Upper lobe of left lung (tissue), 6 donors: Measurements from ENCODE around the gene VDR. TPM values are rescaled to one million over a fixed set of nuclear protein-coding genes. Genes with fewer than 3 reads are reported as not detected.
A peak's percentile ranks its signal among the peaks of the same experiment; 100 is the strongest.

ENCODE experiments used
- ATAC-seq, 2 donors: fragments of 200-7000 bp; cut with Tn5 transposase; one replicate each; pipeline ENCODE4 v1.9.1; 2022; ENCODE audit warnings: mild to moderate bottlenecking in 2 of 2, moderate library complexity in 2 of 2; ENCODE audit not compliant: low FRiP score in 2 of 2
- DNase-seq, 2 donors: peaks; one replicate each; pipeline ENCODE4 v3.0.0-alpha.2; 2019 to 2020
- H3K27ac ChIP-seq, 4 donors: fragments of 200-600 bp; sonication (generic); one replicate each; pipeline ENCODE4 v1.5.1; 2016 to 2019
- H3K27me3 ChIP-seq, 4 donors: fragments of 200-600 bp; sonication (generic); one replicate each; pipeline ENCODE4 v1.5.1; 2017 to 2019
- H3K36me3 ChIP-seq, 4 donors: fragments of 200-600 bp; sonication (generic); one replicate each; pipeline ENCODE4 v1.5.1; 2016 to 2019
- H3K4me1 ChIP-seq, 4 donors: fragments of 200-600 bp; sonication (generic); one replicate each; pipeline ENCODE4 v1.5.1; 2018 to 2019
- H3K4me3 ChIP-seq, 4 donors: fragments of 200-600 bp; sonication (generic); one replicate each; pipeline ENCODE4 v1.5.1; 2017 to 2019; ENCODE audit warnings: mild to moderate bottlenecking in 2 of 4, moderate library complexity in 1 of 4
- H3K9me3 ChIP-seq, 4 donors: fragments of 200-600 bp; sonication (generic); one replicate each; pipeline ENCODE4 v1.5.1; 2018 to 2019
- CTCF ChIP-seq, 6 experiments: fragments of 450-650 bp in 4 of 6; fragments of 200-600 bp in 2 of 6; sonication (generic) in 2 of 6; IDR thresholded peaks; one replicate each; pipeline ENCODE4 v1.5.1; 2016 to 2019; ENCODE audit warnings: antibody characterized with exemption in 6 of 6
- EP300 ChIP-seq, 4 donors: sonication (generic); formaldehyde crosslinking; IDR thresholded peaks; one replicate each; pipeline ENCODE4 v1.5.1; 2017; ENCODE audit warnings: antibody characterized with exemption in 4 of 4, control low read depth in 2 of 4
- POLR2A ChIP-seq, 4 donors: fragments of 450-650 bp; IDR thresholded peaks; one replicate each; pipeline ENCODE4 v1.5.1; 2016 to 2017; ENCODE audit warnings: antibody characterized with exemption in 4 of 4, mild to moderate bottlenecking in 2 of 4
- POLR2AphosphoS5 ChIP-seq, 2 donors: sonication (generic); formaldehyde crosslinking; IDR thresholded peaks; one replicate each; pipeline ENCODE4 v1.5.1; 2017; ENCODE audit warnings: antibody characterized with exemption in 2 of 2
- WGBS, 2 donors: methylation state at CpG; one replicate each; pipeline ENCODE4 v1.1.5; 2017 to 2018; 5-methylcytosine and 5-hydroxymethylcytosine counted together
- total RNA-seq, 6 donors: library from RNA; depleted of rRNA in 4 of 6; stranded (reverse); fragments of >200 nt in 4 of 6; gene quantifications; one replicate each; pipeline versions ENCODE4 v1.1.0 to v1.2.1, GENCODE V29; 2016 to 2021
- donor health status: DM: no; HTN: no; CAD: no; lungs with moderate emphysema.
- donor health status: DM: no; HTN: yes; CAD: no; lungs with severe emphysema.

Gene VDR
- total RNA-seq, 6 donors from 2014 or later = 23.0 to 41.1 (median 27.5) TPM

GRCh38 chr12:47868552-47869031 lies 36.2 kb downstream of the VDR start:
- no peak for DNase-seq
- Histone ChIP-seq H3K27me3 (no peaks in the 10 kb centered on the region), H3K4me3 (no peak overlapping the region), H3K36me3 (peaks cover 0 to 6% (median 2%) of the 10 kb centered on the region in 4 donors), H3K4me1 (peaks cover 7 to 19% (median 16%) of the 10 kb centered on the region in 4 donors), H3K27ac (peak overlapping the region in 1 of 4 donors; percentile 35), H3K9me3 (no peaks in the 10 kb centered on the region)
- no peak for TF ChIP-seq EP300 (IDR thresholded peaks at IDR 0.05)
- no peak for TF ChIP-seq POLR2AphosphoS5 (IDR thresholded peaks at IDR 0.05)
- no peak for TF ChIP-seq CTCF (IDR thresholded peaks at IDR 0.05)
- no peak for TF ChIP-seq POLR2A (IDR thresholded peaks at IDR 0.05)
- ATAC-seq = peak in 1 of 2 donors; percentile 51
- WGBS, 2 donors = 66 to 68% methylated on average over 8 of the region's 8 CpGs

- 60 to 81% methylated on average over 1 to 2 of the region's 2 CpGs for WGBS, 2 donors
- DNase-seq = no peak
Observed at GRCh38 chr12:47868041-47868440, 36.8 kb downstream of the VDR start.

GRCh38 chr12:47867495-47867941 lies 37.3 kb downstream of the VDR start:
- peak in 1 of 2 donors; percentile 71 for ATAC-seq
- WGBS, 2 donors = 69 to 77% methylated on average over 4 of the region's 4 CpGs

More at GRCh38 chr12:47868041-47868440, 36.8 kb downstream of the VDR start:
- H3K4me3 ChIP-seq = no peak overlapping the region
- TF ChIP-seq EP300 (IDR thresholded peaks at IDR 0.05) (no peak), POLR2AphosphoS5 (IDR thresholded peaks at IDR 0.05) (no peak), POLR2A (IDR thresholded peaks at IDR 0.05) (no peak), CTCF (IDR thresholded peaks at IDR 0.05) (no peak)
- H3K27ac ChIP-seq = no peak overlapping the region
- no peaks in the 10 kb centered on the region for H3K27me3 ChIP-seq
- peaks cover 7 to 19% (median 16%) of the 10 kb centered on the region in 4 donors for H3K4me1 ChIP-seq
- no peaks in the 10 kb centered on the region for H3K9me3 ChIP-seq
- H3K36me3 ChIP-seq = peaks cover 0 to 10% (median 2%) of the 10 kb centered on the region in 4 donors
- ATAC-seq = no peak

GRCh38 chr12:47864646-47865235 lies 40.1 kb downstream of the VDR start:
- no peaks in the 10 kb centered on the region for H3K27me3 ChIP-seq
- peaks cover 0 to 10% (median 2%) of the 10 kb centered on the region in 4 donors for H3K36me3 ChIP-seq
- ATAC-seq (no peak), DNase-seq (no peak)
- H3K9me3 ChIP-seq = no peaks in the 10 kb centered on the region
- WGBS, 2 donors = 89 to 96% methylated on average over 11 to 14 of the region's 14 CpGs
- peaks cover 0 to 11% (median 8%) of the 10 kb centered on the region in 4 donors for H3K4me1 ChIP-seq
- no peak overlapping the region for H3K4me3 ChIP-seq
- TF ChIP-seq EP300 (IDR thresholded peaks at IDR 0.05) (no peak), POLR2AphosphoS5 (IDR thresholded peaks at IDR 0.05) (no peak), POLR2A (IDR thresholded peaks at IDR 0.05) (no peak), CTCF (IDR thresholded peaks at IDR 0.05) (no peak)
- H3K27ac ChIP-seq = no peak overlapping the region

More at GRCh38 chr12:47867495-47867941, 37.3 kb downstream of the VDR start:
- no peaks in the 10 kb centered on the region for H3K9me3 ChIP-seq
- TF ChIP-seq CTCF (IDR thresholded peaks at IDR 0.05) = no peak
- no peak for TF ChIP-seq EP300 (IDR thresholded peaks at IDR 0.05)
- no peak for TF ChIP-seq POLR2AphosphoS5 (IDR thresholded peaks at IDR 0.05)
- TF ChIP-seq POLR2A (IDR thresholded peaks at IDR 0.05) = no peak
- DNase-seq = peak in 1 of 2 donors; percentile 45
- peaks cover 0 to 10% (median 2%) of the 10 kb centered on the region in 4 donors for H3K36me3 ChIP-seq
- H3K27ac ChIP-seq = no peak overlapping the region
- H3K4me3 ChIP-seq = no peak overlapping the region
- peaks cover 7 to 19% (median 16%) of the 10 kb centered on the region in 4 donors for H3K4me1 ChIP-seq
- H3K27me3 ChIP-seq = no peaks in the 10 kb centered on the region
